ENCODE measurements around the gene INTS14.

Gene INTS14

GRCh38 chr15:65532738-65533051, 78.2 kb downstream of the INTS14 start:
- no peak for DNase-seq (ENCODE audit: low spot score)

GRCh38 chr15:65530318-65531111, 80.4 kb downstream of the INTS14 start, which contains the start of gene HACD3:
TSS of gene HACD3 (plus strand) at chr15:65530463. CDS start at chr15:65530632, 169 bp downstream.
- DNase-seq (ENCODE audit: low spot score): peak; percentile 91

- no peak for DNase-seq (ENCODE audit: low spot score)
These were observed 81.1 kb downstream of the INTS14 start for GRCh38 chr15:65529762-65530317.

Small RNA genes lying within 50 kb of the gene (small RNA-seq; reads per million reads assigned to genes)
- 0 reads per million in 2 experiments for gene RNU6-19P
